T-helper 2 cell (primary cell): ENCODE measurements around the gene PAPPA2.
A peak's percentile ranks its signal among the peaks of the same experiment; 100 is the strongest.
"Not testable (repeated sequence)": the region's sequence is repeated elsewhere in the genome, so short reads cannot be mapped to it uniquely, and the experiment has no call there.

Experiments
- DNase-seq, 5 experiments: peaks; one replicate each; pipeline versions ENCODE4 v3.0.0 to v3.0.0-alpha.2; 2012 to 2022
- total RNA-seq, 2 donors: gene quantifications; one replicate each; lab custom pipeline; 2026; lab: John Stamatoyannopoulos, UW

PAPPA2 gene
- 0 to 0.62 reads per million in 2 donors for total RNA-seq

GRCh38 chr1:176462674-176463378, at the start of gene PAPPA2:
TSS of gene PAPPA2 (plus strand) at chr1:176463175. CDS start at chr1:176556323, 93,148 bp downstream.
- no peak for DNase-seq

GRCh38 chr1:176416777-176417176, 46.2 kb upstream of the PAPPA2 start:
- DNase-seq = no peak

- peak in 1 of 5 experiments; percentile 66 for DNase-seq
These were observed 43.4 kb upstream of the PAPPA2 start for GRCh38 chr1:176419608-176420007.

- DNase-seq = no peak
These were observed 28.7 kb upstream of the PAPPA2 start for GRCh38 chr1:176434234-176434633.

- DNase-seq = no peak
These were observed 26.7 kb upstream of the PAPPA2 start for GRCh38 chr1:176436251-176436650.

- DNase-seq = no peak
These were observed 22.8 kb upstream of the PAPPA2 start for GRCh38 chr1:176440176-176440575.

GRCh38 chr1:176444286-176444685, 18.7 kb upstream of the PAPPA2 start:
- no peak for DNase-seq

- no peak for DNase-seq
These were observed 17.6 kb upstream of the PAPPA2 start for GRCh38 chr1:176445402-176445801.

- no peak for DNase-seq
These were observed 14.6 kb upstream of the PAPPA2 start for GRCh38 chr1:176448340-176448739.

- no peak for DNase-seq
These were observed 12.4 kb upstream of the PAPPA2 start for GRCh38 chr1:176450526-176450925.

- DNase-seq = not testable (repeated sequence)
These were observed 11.2 kb upstream of the PAPPA2 start for GRCh38 chr1:176451741-176452140.

- no peak for DNase-seq
These were observed 6.2 kb upstream of the PAPPA2 start for GRCh38 chr1:176456795-176457194.

GRCh38 chr1:176460544-176461336, 2.2 kb upstream of the PAPPA2 start:
- no peak for DNase-seq

GRCh38 chr1:176461576-176461975, 1.4 kb upstream of the PAPPA2 start:
- DNase-seq = no peak

- no peak for DNase-seq
These were observed 3.5 kb downstream of the PAPPA2 start for GRCh38 chr1:176466514-176466913.

GRCh38 chr1:176469450-176470010, 6.6 kb downstream of the PAPPA2 start:
- no peak for DNase-seq

- no peak for DNase-seq
These were observed 8.6 kb downstream of the PAPPA2 start for GRCh38 chr1:176471338-176472121.

GRCh38 chr1:176479971-176480370, 17.0 kb downstream of the PAPPA2 start:
- no peak for DNase-seq

- DNase-seq = no peak
These were observed 17.8 kb downstream of the PAPPA2 start for GRCh38 chr1:176480750-176481149.

- no peak for DNase-seq
These were observed 22.1 kb downstream of the PAPPA2 start for GRCh38 chr1:176485083-176485482.

- DNase-seq = no peak
These were observed 31.5 kb downstream of the PAPPA2 start for GRCh38 chr1:176494436-176494835.

- DNase-seq = no peak
These were observed 36.7 kb downstream of the PAPPA2 start for GRCh38 chr1:176499671-176500070.

GRCh38 chr1:176501599-176501998, 38.6 kb downstream of the PAPPA2 start:
- no peak for DNase-seq
